NCI-H2029 treated with DMSO at 0.1 percent for 48 hours (cell line): ENCODE measurements around the gene ABCG1.

Experiments used
- DNase-seq: peaks from one replicate; lab custom pipeline; 2025; lab: John Stamatoyannopoulos, UW

ABCG1 gene

DNA sequence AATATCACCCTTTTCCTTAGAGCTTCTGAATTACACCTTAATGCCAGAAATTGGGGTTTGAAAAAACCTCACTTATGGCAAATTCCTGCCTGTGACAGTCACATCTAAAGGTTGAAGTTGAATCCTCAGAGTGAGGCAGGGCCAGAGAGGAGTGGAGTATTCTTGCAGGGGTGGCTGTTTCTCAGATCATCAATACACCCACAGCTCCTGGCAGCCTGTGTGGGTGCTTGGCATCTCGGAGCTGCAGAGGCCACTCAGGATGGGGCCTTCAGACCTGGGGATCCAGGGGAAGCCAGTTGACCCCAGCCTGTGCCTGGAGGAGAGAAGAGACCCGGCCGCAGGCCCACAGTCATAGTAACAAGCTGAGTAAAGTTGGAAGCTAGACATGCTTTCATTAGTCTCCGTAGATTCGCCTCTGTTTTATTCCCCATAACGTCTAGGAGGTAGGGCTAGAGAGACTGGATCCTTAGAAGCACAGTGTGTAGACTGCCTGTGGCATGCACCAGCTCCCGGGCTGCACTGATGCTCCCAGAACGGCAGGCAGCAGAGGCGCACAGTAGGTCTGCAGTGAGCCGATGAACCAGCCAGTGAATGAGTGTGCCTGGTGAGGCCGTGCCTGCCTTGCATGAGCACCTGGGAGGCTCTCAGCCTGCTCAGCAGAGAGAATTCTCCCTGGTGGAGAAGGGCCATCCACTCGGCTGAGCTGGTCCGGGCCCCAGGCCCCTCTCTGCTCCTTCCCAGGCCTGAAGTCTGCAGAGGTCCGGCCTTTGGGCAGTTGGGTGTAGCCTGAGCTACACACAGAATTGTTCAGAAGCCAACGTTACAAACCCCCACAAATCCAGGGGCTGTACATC lies 53.4 kb downstream of the ABCG1 start:
- DNase-seq: no peak

DNA sequence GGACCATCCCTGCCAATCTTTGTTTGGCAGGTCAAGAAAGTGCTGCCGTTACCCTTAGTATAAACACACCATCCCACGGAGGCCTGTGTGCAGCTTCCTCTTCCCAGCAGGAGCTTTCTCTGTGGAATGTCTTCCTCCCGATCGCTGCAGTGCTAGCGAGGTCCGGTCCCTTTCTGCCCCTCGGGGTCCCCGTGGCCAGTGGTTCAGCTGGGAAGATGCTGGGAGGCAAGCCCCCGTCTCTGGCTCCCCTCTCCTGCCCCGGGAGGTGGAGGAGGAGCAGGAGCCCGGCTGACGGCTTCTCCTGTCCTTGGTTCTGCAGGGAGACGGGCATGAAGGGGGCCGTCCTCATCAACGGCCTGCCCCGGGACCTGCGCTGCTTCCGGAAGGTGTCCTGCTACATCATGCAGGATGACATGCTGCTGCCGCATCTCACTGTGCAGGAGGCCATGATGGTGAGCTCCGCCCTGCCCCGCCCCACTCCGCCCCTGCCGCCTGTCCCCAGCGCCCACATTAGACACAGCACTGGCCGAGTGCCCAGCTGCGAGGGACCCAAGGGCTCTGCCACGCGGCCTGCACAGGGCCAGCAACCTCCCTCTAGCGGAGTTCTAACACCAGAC lies 54.2 kb downstream of the ABCG1 start:
- DNase-seq: no peak

DNA sequence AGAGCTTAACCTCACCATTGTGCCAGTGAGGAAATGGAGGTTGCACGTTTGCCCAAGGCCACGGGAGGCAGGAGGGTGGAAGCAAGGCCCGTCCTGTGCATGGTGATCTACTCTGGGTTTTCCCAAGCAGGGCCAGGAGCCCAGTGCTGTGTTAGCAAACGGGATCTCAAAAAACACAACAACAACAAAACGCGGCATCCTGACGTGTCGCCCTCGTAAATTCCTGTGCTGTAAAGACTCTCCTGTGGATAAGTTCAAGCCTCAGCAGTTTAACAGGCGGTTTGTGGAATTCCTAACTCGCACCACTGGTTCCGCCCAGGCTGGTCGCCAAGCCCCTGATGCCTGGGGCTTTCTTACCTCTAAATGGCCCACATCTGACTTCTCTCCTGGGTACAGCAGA lies 57.1 kb downstream of the ABCG1 start:
- DNase-seq: no peak

DNA sequence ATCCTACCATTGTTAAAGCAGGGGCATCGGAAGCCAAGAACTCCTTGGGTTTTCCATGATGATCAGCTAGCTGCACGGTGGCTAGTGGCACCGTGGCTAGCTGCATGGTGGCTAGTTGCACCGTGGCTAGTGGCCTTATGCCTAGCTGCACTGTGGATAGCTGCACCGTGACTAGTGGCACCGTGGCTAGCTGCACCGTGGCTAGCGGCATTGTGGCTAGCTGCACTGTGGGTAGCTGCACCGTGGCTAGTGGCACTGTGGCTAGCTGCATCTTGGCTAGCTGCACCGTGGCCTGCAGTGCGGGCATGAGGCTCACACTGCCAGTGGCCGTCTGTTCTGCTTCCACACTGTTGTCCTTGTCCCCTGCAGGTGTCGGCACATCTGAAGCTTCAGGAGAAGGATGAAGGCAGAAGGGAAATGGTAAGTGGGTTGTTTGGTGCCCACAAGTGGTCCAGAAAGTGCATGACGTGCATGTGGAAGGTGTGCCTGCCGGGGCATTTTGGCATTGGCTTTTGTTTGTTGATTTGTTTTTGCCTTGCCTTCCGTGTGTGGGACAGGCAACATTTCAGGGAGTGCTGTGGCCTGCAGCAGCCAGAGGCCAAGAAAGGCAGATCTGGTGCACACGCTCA lies 57.7 kb downstream of the ABCG1 start:
- no peak for DNase-seq

DNA sequence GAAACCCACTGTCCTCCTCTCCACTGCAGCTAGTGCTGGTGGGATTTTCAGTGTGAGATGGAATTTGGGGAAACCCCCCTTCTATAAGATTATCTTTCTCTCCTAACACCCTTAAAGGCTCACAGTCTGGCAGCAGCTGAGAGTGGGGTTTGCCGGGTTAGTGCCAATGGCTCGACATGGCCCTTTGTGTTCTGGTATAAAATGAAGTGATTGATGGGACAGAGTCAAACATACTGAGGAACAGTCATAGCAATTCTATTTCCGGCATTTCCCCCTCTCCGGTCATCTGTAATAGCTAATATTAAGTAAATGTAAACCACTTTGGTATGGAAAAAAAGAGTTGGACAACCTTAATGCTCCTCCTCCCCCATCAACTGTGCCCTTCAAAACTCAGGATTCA lies 58.7 kb downstream of the ABCG1 start:
- DNase-seq: no peak

DNA sequence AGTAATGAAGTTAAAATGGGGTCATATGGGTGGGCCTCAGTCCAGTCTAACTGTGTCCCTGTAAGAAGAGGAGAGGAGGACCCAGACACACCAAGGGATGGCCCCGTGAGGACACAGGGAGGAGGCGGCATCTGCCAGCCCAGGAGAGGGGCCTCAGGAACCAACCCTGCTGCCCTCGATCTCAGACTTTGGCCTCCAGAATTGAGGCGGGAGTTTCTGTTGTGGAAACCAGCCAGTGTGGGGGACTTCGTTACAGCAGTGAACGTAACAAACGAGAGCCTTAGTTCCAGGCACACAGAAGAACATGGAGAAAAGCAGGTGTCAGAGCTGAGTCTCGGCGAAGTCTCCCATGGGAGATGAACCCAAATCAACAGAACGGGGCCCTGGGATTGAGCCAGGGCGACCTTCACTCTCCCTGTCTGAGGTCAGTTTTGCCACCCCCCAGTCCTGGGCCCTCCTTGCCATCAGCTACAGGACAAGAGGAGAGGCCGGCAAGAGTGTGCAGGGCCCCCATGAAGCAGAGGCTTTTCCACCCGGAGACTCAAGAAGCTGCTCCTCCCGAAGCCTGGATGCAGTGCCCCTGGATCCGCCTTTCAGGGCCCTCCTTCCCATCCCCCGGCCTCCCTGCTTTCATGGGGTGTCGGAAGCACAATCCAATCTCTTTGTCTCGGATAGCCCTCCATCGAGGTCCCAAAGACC lies 59.7 kb downstream of the ABCG1 start:
- DNase-seq: no peak

DNA sequence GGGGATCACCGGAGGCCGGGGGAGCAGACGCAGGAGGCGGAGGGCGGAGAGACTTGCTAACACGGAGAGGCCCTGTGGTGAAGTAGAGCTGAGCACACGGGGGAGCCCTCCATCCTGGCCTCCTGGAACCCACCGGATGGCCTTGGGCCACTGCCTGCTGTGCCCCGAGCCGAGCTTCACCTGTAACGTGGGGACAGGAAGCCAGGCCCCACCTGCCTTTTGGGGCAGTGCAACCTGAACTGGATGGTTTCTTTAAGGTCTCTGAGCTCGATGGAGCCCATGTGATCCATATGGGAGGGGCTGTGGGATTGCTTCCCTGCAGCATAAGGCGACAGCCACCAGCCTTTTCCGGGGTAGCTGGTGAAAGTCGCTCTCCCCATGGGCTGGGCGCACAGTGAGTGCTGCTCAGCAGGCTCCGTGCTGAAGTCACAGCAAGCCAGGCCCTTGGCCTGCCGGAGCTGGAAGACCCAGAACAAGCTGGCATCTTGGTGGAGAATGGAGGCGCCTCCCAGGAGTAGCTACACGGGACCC lies 60.5 kb downstream of the ABCG1 start:
- no peak for DNase-seq

DNA sequence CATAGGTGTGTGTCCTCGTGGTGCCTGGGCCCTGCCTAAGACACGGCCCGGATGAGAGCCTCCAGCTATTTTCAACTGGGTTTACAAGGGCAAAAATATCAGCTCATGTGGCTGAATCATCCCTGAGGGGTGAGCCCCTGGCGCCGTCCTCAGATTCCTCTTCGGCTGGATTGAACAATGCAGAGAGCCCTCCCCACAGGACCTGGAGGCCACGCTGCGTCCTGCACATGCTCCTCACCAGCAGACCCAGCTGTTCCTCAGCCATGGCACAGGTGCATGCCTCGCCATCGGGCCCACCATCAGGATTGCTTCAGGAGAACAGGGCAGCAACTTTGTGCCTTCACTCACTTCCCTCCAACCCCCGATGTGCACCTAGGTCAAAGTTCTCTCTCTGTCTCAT lies 60.9 kb downstream of the ABCG1 start:
- DNase-seq: no peak

DNA sequence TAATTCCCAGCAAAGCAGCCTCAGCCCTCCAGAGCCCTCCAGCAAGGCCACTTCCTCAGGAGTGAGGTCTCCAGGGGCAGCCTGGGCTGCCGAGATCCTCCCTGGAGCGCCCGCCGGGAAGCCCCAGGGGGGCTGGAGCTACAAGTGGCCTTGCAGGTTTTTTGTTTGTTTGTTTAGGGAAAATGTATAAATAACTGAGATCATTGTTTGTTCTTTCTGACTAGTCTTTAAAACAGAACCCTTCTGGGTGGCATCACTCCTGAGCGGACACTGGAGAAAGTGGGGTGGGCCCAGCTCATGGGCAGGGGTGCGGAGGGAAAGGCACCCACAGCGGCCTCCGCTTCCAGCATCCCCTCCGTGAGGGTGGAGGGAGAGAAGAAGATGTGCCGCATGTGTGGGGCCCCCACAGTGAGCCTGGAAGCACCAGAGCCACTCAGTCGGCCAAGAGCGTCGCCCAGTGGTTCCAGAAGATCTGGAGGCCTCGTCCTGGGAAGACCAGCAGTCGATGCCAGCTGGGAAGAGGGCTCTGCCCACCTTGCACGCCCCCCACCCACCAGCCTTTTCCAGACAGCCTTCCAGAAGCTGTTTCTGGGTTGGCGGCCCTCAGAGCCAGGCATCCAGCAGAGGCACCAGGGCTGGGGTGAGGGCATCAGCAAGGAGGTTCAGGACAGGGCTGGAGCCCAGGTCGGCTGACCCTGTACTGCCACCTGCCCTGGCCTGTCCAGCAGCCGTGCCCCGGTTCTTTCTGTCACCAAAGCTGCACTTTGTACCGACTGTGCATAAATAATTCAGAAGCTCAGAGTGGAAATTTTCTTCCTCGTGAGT lies 61.6 kb downstream of the ABCG1 start:
- DNase-seq: no peak

DNA sequence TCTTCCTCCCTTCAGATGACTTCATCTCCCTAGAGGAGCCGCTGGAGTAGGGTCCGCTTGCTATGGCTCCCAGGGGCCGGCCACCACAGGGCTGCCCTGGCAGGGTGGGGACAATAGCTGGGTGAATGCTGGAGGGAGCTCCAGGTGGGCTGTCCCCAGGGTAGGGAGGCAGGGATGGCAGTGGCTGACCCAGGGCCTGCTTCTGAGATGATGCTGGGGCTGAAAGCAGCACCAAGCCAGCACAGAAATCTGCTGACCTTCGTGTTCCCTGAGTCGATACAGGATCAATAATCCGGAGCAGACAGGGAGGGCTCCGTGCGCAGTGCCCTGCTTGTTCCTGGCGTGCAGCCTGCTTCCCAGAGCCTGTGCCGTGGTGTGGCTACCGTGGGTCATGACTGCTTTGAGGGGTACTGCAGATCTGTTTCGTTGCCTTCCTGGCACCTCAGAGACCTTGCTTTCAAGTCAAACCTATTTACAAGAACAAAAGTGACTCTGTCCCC lies 62.3 kb downstream of the ABCG1 start:
- no peak for DNase-seq

DNA sequence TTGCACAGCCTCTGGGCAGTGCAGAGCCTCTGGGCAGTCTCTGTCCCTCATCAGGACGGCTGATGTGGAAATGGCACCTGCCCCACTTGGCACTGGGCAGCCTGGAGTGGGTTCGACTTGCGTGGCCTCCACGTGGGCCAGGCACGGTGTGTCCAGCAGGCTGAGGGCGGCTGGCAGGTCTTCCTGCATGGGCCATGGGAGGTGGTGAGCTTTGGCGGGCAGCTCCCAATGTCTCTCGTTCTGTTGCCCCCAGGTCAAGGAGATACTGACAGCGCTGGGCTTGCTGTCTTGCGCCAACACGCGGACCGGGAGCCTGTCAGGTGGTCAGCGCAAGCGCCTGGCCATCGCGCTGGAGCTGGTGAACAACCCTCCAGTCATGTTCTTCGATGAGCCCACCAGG lies 63.1 kb downstream of the ABCG1 start:
- no peak for DNase-seq

DNA sequence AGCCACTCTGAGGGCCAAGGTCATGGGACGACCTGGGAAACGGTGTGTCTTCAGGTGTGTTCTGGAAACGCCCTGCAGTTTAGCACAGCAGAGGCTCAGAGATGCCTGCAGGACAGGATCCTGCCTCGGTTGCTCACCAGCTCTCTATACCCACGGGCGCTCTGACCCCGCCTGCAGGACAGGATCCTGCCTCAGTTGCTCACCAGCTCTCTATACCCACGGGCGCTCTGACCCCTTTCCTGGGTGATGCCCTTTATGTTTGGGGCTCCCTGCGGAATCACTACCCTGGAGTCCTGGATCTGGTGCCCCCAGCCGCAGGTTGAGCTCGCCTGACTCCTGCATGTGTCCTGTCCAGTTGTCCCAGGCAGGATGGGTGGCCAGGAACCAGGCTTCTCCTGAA lies 63.8 kb downstream of the ABCG1 start:
- no peak for DNase-seq

DNA sequence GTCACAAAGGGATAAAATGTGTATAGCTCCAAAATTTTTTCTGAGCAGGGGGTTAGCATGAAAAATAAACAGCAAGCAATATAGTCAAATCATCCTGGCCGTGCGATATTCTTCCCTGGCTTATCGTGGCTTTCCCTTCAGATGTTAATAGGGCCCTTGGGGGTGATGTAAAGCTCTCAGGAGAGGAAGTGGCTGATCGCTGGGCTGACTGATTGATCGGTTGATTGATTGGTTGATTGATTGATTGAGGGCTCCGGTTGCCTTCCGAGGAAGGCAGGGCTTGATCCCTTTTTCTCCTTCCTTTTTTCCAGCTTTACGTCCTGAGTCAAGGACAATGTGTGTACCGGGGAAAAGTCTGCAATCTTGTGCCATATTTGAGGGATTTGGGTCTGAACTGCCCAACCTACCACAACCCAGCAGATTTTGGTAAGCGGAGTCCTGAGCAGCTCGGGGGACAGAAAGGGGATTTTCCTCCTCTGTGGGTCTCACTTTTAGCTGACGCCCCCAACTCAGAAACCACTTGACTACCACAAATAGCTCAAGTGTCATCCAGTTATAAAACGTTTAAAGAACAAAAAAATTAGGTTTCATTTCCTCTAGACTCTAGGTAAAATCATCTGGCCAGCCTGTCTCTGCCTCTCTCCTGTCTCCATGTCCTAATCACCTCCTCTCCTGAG lies 66.8 kb downstream of the ABCG1 start:
- no peak for DNase-seq

DNA sequence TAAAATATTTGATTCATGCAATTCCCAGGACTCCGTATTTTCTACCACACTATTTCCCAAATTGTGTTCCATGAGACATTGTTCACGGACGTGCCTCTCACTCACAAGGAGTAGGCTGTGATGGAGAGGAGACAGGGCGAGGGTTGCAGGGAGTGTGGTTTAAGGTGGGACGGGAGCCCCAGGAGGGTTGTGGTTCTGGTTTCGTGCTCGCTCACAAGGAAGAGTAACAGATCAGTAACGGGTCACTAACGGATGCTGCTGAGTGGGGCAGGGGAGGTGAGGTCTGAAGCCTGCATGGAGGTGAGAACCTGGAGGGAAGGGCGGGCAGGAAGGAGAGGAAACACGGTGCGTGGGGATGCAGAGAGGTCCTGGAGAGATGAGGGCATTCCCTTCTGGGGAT lies 67.5 kb downstream of the ABCG1 start:
- DNase-seq: no peak

DNA sequence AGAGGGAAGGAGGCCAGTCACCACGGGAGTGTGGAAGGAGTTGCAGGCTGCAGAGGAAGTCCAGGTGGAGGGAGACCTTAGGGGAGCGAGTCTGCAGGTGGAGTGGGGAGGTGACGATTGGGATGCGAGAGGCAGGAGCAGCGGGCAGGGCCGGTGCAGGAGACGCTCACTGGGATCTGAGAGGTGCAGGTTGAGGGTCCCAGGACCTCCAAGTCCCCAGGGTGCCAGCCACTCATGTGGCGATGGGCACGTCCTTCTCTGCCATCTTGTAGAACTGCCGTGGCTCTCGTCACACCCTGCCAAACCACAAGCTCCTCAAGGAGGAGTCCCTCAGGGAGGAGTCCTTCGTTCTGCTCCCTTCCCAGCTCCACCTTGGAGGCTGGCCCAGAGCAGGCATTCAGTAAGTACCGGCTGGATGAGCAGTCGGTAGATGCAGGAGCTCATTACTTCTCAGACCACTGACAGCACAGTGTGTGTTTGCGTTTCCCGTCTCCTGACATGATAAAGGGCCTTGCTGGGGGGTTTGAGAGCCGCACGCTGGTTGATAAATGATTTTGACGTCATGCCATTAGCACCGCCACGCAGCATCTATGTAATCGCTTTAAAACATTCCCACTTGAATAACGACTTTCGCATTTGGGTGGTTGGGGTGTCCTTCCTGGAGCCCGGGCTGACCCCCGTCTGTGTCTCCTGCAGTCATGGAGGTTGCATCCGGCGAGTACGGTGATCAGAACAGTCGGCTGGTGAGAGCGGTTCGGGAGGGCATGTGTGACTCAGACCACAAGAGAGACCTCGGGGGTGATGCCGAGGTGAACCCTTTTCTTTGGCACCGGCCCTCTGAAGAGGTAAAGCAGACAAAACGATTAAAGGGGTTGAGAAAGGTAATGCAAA lies 68.5 kb downstream of the ABCG1 start:
- no peak for DNase-seq

DNA sequence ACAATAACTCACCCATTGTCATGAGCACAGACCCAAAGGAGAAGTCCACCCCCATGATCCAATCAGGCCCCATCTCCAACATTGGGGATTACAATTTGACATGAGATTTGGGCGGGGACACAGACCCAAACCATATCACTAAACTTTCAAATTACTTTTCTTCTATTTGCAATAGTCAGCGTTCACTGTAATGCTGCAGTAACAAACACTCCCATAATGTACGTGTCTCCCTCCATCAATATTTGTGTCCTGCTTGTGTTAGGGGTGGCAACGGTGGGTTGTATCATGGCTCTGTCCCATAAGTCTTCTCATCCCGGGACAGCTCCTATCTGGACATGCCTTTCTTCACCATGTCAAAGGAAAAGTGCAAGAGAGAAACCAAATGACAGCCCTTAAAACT lies 70.0 kb downstream of the ABCG1 start:
- DNase-seq: no peak

DNA sequence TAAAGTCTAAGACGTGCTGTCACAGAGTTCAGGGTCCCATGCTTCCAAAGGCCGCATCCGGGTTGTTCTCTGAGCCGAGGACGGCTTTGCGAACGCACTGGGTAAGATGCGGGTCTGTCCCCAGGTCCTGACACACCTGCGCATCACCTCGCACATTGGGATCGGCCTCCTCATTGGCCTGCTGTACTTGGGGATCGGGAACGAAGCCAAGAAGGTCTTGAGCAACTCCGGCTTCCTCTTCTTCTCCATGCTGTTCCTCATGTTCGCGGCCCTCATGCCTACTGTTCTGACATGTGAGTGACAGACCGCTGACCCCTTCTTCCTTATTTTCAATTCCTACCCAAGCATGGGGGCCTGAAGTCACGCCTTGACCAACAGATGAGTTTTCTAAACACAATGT lies 71.0 kb downstream of the ABCG1 start:
- no peak for DNase-seq

DNA sequence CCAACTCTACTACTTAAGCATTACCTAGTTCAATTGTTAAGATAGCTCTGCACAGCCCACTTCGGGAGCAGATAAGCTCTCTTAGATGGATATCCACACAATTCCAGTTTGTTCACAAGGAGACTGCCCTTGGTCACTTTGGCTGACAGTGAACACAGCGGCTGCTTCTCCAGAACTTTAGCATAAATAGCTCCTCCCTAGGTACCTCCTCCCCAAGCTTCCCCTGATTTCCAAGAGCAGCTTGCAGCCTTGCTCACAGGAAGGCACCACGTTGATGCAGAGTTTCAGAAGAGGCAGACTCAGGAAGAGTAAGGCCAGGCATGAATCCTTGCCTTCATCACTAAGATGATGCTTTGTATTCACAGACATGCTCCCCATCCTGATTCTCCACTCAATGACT lies 71.6 kb downstream of the ABCG1 start:
- DNase-seq: no peak

DNA sequence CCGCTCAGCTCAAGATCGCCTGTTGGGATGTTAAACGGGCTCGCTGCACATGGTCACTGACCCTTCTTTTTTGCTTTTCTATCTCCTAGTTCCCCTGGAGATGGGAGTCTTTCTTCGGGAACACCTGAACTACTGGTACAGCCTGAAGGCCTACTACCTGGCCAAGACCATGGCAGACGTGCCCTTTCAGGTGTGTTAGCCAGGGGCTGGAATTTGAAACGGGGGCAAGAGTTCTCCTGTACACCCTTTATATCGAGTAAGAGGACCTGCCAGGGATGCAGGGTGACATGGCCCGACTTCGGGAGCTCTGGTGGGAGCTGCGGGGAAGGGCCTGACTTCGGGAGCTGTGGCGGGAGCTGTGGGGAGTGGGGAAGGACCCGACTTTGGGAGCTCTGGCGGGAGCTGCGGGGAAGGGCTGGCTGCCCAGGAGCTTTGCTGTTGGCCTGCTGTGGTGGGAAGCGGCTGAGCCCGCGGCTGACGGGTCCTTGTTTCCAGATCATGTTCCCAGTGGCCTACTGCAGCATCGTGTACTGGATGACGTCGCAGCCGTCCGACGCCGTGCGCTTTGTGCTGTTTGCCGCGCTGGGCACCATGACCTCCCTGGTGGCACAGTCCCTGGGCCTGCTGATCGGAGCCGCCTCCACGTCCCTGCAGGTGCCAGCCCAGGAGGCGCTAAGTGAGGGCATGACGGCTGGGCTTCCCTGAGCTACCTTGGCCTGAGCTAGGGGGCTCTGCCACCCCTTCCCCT lies 72.2 kb downstream of the ABCG1 start:
- no peak for DNase-seq
